Measurements from ENCODE around the gene ZFP36L1. TPM values are rescaled to one million over a fixed set of nuclear protein-coding genes. Genes with fewer than 3 reads are reported as not detected.

ZFP36L1 gene
- total RNA-seq, 1 donor from 2014 or later = 48.0 TPM

DNA sequence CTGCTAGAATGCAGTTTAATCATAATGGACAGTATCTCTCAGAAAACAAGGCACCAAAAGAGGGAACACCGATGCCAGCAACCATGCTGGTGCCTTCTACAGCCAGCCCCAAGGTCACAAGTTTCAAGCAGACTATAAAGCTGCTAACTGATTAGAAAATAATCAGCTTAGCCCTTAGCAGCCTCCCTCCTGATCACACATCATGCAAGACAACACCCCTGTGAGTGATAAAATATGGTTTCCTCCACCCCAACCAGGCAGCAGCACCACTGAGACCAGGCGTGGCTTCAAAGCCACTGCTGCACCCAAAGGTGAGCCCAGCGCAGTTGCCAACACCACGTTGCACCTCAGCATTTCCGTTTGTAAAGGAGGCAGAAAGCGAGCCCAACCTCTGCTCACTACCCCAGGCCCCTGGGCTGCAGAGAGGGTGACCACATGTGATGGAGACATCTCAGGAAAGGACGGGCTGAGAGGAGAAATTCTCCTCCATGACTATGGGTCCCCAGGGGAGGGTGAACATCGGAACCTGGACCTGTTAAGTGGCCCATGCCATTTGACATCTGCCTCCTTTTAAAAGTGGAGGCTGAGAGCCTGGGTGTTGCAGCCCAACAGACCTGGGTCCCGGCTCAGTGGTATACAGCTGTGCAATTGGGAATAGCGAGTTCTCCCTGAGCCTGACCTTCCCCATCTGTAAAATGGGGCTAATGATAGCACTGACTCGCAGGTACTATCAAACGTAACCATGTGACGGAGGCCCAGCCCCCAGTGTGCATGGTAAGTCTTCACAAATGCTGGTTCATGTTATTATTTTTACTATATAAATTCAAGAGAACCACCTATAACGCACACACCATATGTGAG lies 11.5 kb downstream of the ZFP36L1 start:
- H3K27ac ChIP-seq (replicated peaks) = peak overlapping the region; percentile 78
- H3K36me3 ChIP-seq = no peaks in the 10 kb centered on the region
- no peaks in the 10 kb centered on the region for H3K27me3 ChIP-seq (ENCODE audit: low read depth)
- peaks cover 52% of the 10 kb centered on the region for H3K4me1 ChIP-seq
- DNase-seq = no peak
- intact Hi-C loops (cut with micrococcal nuclease) = no loop called here
- H3K4me3 ChIP-seq = no peak overlapping the region
- H3K9me3 ChIP-seq (replicated peaks) = no peaks in the 10 kb centered on the region
- TF ChIP-seq, protein P1, sequence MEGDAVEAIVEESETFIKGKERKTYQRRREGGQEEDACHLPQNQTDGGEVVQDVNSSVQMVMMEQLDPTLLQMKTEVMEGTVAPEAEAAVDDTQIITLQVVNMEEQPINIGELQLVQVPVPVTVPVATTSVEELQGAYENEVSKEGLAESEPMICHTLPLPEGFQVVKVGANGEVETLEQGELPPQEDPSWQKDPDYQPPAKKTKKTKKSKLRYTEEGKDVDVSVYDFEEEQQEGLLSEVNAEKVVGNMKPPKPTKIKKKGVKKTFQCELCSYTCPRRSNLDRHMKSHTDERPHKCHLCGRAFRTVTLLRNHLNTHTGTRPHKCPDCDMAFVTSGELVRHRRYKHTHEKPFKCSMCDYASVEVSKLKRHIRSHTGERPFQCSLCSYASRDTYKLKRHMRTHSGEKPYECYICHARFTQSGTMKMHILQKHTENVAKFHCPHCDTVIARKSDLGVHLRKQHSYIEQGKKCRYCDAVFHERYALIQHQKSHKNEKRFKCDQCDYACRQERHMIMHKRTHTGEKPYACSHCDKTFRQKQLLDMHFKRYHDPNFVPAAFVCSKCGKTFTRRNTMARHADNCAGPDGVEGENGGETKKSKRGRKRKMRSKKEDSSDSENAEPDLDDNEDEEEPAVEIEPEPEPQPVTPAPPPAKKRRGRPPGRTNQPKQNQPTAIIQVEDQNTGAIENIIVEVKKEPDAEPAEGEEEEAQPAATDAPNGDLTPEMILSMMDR (IDR thresholded peaks at IDR 0.05; ENCODE audit: borderline replicate concordance) = no peak

DNA sequence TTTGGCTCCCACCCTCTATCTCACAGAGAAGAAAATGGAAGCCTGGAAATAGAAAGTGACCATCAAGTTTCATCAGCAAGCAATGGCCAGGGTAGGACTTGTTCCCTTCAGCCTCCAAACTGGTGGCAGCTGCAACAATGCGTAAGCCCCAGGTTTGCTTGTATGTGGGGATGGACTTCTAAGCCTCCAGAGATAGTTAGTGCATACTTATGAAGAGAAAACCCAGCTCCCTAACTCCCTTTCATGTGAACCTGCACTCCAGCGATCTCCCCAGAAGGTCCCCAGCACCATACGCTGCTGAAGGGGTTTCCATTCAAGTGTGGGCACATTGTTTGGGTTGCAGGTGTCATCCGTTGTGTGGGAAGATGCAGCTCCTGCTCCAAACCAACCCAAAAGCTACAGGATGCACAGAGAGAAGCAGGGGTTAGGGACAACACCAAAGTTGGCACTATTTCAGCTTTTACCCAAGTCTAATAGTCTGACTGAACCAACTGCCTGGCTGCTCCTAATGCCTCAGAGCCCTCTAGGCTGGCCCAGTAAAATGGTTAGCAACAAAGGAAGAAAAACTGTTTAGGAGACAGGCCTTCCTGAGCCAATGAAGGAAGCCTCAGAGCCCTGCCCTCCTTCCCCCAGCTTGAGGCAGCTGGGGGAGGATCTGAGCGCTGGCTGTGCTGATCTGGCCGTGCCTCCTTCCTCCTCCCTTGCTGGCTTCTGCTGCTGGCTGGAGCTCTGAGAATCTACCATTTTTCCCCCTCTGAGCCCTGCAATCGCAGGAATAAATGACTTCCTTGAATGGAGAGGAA lies 12.3 kb downstream of the ZFP36L1 start:
- TF ChIP-seq, protein P1 (IDR thresholded peaks at IDR 0.05; ENCODE audit: borderline replicate concordance) = no peak
- Histone ChIP-seq H3K9me3 (replicated peaks) (peaks cover 1% of the 10 kb centered on the region), H3K27ac (replicated peaks) (peak overlapping the region; percentile 78), H3K36me3 (no peaks in the 10 kb centered on the region), H3K27me3 (ENCODE audit: low read depth) (no peaks in the 10 kb centered on the region), H3K4me3 (no peak overlapping the region), H3K4me1 (peaks cover 48% of the 10 kb centered on the region)
- intact Hi-C loops (cut with micrococcal nuclease) = no loop called here
- DNase-seq = peak; percentile 73

GRCh38 chr14:68779761-68780323 lies 13.0 kb downstream of the ZFP36L1 start:
- no peak for DNase-seq
- Histone ChIP-seq H3K27ac (replicated peaks) (peak overlapping the region; percentile 78), H3K4me1 (peaks cover 46% of the 10 kb centered on the region), H3K4me3 (no peak overlapping the region), H3K9me3 (replicated peaks) (peaks cover 8% of the 10 kb centered on the region), H3K27me3 (ENCODE audit: low read depth) (no peaks in the 10 kb centered on the region), H3K36me3 (no peaks in the 10 kb centered on the region)
- TF ChIP-seq, protein P1 (IDR thresholded peaks at IDR 0.05; ENCODE audit: borderline replicate concordance) = no peak
- intact Hi-C loops (cut with micrococcal nuclease) = no loop called here

DNA sequence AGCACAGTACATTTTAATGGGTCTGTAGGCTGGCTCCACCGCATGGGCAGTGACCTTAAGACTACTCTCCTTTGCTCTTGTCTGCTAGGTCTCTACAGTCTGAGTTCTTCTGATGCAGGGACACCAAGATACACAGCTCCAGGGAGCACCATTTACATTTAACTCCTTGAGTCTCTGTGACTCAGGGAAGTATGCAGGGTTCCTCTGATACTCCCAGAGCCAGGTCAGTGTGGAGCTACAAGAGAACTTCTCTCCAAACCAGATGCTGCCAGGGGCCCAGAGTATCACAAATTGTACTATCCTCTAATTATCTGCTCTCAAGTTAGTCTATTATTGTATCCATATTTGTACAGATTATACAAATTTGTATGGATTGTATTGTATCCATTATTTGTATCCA lies 15.2 kb downstream of the ZFP36L1 start:
- Histone ChIP-seq H3K9me3 (replicated peaks) (peaks cover 12% of the 10 kb centered on the region), H3K4me3 (no peak overlapping the region), H3K4me1 (peaks cover 54% of the 10 kb centered on the region), H3K36me3 (no peaks in the 10 kb centered on the region), H3K27me3 (ENCODE audit: low read depth) (no peaks in the 10 kb centered on the region), H3K27ac (replicated peaks) (no peak overlapping the region)
- TF ChIP-seq, protein P1 (IDR thresholded peaks at IDR 0.05; ENCODE audit: borderline replicate concordance) = no peak
- intact Hi-C loops (cut with micrococcal nuclease) = no loop called here
- no peak for DNase-seq

DNA sequence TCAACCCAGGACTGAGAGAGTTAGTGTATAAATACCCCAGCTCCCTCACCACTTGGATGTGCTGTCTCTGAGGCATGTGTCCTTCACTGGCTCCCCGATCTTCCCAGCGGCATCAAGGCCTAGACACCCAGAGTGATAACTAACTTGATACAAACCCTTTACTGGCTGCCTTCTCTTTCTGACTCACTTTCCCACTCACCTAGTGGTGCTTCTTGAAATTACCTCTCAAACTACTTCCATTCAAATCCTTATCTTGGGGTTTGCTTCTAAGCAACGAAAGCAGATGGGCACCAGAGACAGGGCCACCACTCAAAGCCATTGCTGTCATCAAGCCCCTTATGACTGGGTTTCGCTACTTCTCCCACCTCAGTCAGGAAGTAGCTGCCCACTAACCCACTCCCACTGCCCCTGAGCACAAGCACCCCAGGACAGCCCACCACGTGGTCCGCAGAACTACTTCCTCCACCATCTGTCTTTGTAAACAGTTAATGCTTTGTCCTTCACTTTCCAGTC lies 17.2 kb downstream of the ZFP36L1 start:
- H3K9me3 ChIP-seq (replicated peaks) = peaks cover 12% of the 10 kb centered on the region

More for the DNA sequence above, 17.2 kb downstream of the ZFP36L1 start:
- no peak for DNase-seq
- no peak overlapping the region for H3K27ac ChIP-seq (replicated peaks)
- TF ChIP-seq, protein P1 (IDR thresholded peaks at IDR 0.05; ENCODE audit: borderline replicate concordance) = no peak
- no peaks in the 10 kb centered on the region for H3K36me3 ChIP-seq
- no peak overlapping the region for H3K4me3 ChIP-seq
- no peaks in the 10 kb centered on the region for H3K27me3 ChIP-seq (ENCODE audit: low read depth)
- peaks cover 51% of the 10 kb centered on the region for H3K4me1 ChIP-seq
- intact Hi-C loops (cut with micrococcal nuclease) = no loop called here

All from left ventricle myocardium inferior (tissue), 1 donor.